Omental fat pad (tissue), 4 donors: ENCODE results near the gene CDC73. TPM values are rescaled to one million over a fixed set of nuclear protein-coding genes. Genes with fewer than 3 reads are reported as not detected.

Experiments
- ATAC-seq: fragments of 150-250 bp; one replicate; pipeline ENCODE4 v1.9.1; 2016; ENCODE audit warnings: mild to moderate bottlenecking, moderate library complexity; ENCODE audit not compliant: low FRiP score
- DNase-seq: peaks from one replicate; pipeline ENCODE4 v3.0.0-alpha.2; 2019; ENCODE audit warnings: low spot score
- CTCF ChIP-seq, 3 donors: fragments of 450-650 bp; IDR thresholded peaks; one replicate each; pipeline ENCODE4 v1.5.1; 2016 to 2017; ENCODE audit warnings: antibody characterized with exemption in 3 of 3, mild to moderate bottlenecking in 3 of 3, moderate library complexity in 2 of 3
- total RNA-seq, 4 donors: library from RNA; depleted of rRNA; stranded (reverse); fragments of >200 nt; gene quantifications; one replicate each; pipeline ENCODE4 v1.1.0, GENCODE V29; 2016

The CDC73 gene
- total RNA-seq, 4 donors from 2014 or later = 34.0 to 50.2 (median 39.7) TPM

DNA sequence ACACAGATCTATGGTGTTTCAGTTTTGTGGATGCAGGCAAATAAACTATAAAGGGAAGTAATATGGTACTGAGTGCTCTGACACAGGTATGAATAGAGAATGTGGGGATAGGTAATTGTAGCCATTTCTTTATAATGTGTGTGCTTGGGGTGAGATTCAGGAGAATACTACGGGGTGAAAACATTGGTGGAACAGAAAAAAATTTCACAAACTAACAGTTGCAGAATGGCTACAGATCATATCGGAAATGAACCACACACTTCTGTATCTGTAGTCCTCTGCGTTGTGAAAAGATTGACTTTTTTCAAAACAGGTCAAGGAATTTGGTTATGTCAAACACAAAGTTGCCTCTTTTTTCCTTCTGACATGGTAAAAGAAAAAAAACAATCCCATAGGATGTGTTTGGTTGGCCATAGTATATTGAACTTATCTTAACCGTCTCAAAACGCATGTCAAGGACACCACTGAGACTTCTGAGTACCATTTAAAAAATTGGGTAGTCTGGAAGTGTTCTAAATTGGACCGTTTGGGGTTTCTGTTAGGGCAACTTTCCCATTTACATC, 1.1 kb upstream of the CDC73 start:
- TF ChIP-seq CTCF (IDR thresholded peaks at IDR 0.05) = no peak
- ATAC-seq (no peak), DNase-seq (no peak)

DNA sequence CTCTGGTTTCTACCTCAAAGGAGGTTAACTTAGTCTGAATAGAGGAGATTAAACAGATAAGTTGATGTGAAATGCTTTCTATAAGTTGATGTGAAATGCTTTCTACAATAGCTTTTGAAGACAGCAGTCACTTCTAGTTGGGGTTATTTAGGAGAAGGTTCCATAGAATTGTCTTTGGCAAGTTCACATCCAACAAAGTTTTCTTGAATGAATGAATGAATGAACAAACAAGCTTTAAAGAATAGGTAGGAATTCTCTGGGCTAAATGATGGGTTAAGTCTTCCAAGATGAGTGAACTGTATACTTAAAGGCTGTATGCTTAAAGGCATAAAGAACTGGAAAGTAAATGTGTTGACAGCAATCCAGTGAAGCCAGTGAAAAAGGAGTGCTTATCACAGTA, 1.9 kb downstream of the CDC73 start:
- DNase-seq (no peak), ATAC-seq (no peak)
- TF ChIP-seq CTCF (IDR thresholded peaks at IDR 0.05) = no peak

DNA sequence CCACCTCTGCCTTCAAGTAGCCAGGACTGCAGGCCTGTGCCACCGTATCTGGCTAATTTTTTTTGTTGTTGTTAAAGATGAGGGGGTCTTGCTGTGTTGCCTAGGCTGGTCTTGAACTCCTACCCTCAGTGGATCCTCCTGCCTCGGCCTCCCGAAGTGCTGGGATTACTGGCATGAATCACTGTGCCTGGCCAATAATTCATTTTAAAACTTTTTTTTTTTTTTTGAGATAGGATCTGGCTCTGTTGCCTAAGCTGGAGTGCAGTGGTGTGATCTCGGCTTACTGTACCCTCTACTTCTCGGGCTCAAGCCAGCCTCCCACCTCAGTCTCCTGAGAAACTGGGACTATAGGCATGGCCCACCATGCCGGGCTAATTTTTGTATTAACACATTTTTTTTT, 3.5 kb downstream of the CDC73 start:
- DNase-seq (no peak), ATAC-seq (no peak)
- no peak for TF ChIP-seq CTCF (IDR thresholded peaks at IDR 0.05)

GRCh38 chr1:193131266-193131860, 9.5 kb downstream of the CDC73 start:
- no peak for TF ChIP-seq CTCF (IDR thresholded peaks at IDR 0.05)
- DNase-seq (no peak), ATAC-seq (no peak)

DNA sequence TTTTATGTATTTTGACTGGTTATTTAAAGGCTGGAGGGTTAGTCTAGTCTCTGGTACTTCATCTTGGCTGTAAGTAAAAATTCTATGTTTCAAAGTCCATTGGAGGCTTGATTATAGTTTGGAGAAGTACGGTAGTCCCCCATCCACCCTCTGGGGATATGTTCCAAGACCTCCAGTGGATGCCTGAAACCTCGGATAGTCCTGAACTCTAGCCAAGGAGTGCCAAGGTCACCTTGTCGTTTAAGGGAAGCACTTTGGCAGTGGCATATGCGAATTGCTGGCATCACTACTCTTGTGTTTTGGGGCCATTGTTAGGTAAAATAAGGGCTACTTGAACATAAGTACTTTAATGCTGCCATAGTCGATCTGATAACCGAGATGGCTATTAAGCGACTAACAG, 18.4 kb downstream of the CDC73 start:
- DNase-seq = no peak
- TF ChIP-seq CTCF (IDR thresholded peaks at IDR 0.05) = no peak
- no peak for ATAC-seq

DNA sequence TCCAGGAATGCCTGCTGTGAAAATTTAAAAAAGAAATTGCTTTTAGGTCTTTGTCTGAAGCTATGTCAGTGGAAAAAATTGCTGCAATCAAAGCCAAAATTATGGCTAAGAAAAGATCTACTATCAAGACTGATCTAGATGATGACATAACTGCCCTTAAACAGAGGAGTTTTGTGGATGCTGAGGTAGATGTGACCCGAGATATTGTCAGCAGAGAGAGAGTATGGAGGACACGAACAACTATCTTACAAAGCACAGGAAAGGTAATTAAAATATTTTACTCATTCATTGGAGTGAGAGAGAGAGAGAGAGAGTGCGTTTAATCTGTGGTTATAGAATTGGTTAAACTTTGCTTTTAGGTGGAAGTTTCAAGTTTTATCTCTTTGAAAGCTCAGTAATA, 20.0 kb downstream of the CDC73 start:
- TF ChIP-seq CTCF (IDR thresholded peaks at IDR 0.05) = no peak
- no peak for ATAC-seq
- DNase-seq = no peak

DNA sequence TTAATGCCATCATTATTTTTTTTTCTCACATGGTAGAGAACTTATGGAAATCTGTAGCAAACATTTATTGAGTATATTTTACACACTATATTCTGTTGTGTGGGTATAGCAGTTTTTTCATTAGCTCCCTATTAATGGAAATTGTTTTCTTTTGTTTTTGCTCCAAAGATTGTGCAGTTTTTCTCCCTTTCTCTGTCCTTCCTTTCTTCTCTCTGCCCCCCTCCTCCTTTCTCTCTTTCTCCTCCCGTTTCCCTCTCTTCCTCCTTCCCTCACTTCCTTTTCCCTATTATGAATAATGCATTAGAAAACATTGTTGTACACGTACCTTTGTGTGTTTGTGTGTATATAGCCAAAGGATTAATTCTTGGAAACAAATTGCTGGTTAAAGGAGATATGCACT, 20.6 kb downstream of the CDC73 start:
- no peak for ATAC-seq

More for the DNA sequence above, 20.6 kb downstream of the CDC73 start:
- no peak for TF ChIP-seq CTCF (IDR thresholded peaks at IDR 0.05)
- DNase-seq = no peak
